Tibial nerve (tissue), 4 donors: ENCODE measurements around the gene PLXNB1.

Experiments used
- EP300 ChIP-seq, 2 donors: sonication (generic); formaldehyde crosslinking; IDR thresholded peaks; one replicate each; pipeline ENCODE4 v1.6.1; 2017; ENCODE audit warnings: antibody characterized with exemption in 2 of 2, mild to moderate bottlenecking in 1 of 2
- POLR2A ChIP-seq, 2 donors: fragments of 450-650 bp; IDR thresholded peaks; one replicate each; pipeline ENCODE4 v1.6.1; 2017; ENCODE audit warnings: antibody characterized with exemption in 2 of 2, mild to moderate bottlenecking in 2 of 2, moderate library complexity in 2 of 2
- TF ChIP-seq, protein P1 (sequence below), 5 experiments: fragments of 200-600 bp in 3 of 5; fragments of 450-650 bp in 2 of 5; sonication (generic) in 3 of 5; IDR thresholded peaks; one replicate each; pipeline ENCODE4 v1.5.1; 2016 to 2019; ENCODE audit warnings: antibody characterized with exemption in 5 of 5, mild to moderate bottlenecking in 3 of 5, moderate library complexity in 2 of 5

DNA sequence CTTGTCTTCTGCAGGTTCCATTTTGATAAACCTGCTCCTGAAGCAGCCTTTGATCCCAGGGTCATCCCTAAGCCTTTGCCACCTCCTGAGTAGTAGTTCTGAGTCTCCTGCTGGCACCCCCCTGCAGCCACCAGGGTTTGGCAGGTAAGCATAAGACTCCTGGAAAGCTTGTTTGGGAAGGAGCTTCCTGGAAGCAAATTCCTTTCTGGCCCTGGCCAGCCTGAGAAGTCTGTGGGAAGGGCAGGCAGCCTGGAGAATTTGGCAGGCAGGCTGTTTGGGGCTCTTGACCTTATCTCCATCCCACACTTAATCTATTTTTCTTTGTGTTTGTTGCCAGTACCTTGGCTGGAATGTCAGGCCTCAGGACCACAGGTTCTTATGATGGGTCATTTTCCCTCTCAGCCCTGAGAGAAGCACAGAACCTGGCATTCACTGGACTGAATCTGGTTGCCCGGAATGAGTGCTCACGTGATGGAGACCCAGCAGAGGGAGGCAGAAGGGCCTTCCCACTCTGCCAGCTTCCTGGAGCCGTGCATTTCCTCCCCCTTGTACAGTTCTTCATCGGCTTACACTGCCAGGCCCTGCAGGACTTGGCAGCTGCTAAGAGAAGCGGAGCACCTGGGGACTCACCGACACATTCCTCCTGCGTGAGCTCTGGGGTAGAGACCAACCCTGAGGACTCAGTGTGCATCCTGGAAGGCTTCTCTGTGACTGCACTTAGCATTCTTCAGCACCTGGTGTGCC lies 30.1 kb upstream of the PLXNB1 start:
- no peak for TF ChIP-seq POLR2A (IDR thresholded peaks at IDR 0.05)
- TF ChIP-seq, protein P1, sequence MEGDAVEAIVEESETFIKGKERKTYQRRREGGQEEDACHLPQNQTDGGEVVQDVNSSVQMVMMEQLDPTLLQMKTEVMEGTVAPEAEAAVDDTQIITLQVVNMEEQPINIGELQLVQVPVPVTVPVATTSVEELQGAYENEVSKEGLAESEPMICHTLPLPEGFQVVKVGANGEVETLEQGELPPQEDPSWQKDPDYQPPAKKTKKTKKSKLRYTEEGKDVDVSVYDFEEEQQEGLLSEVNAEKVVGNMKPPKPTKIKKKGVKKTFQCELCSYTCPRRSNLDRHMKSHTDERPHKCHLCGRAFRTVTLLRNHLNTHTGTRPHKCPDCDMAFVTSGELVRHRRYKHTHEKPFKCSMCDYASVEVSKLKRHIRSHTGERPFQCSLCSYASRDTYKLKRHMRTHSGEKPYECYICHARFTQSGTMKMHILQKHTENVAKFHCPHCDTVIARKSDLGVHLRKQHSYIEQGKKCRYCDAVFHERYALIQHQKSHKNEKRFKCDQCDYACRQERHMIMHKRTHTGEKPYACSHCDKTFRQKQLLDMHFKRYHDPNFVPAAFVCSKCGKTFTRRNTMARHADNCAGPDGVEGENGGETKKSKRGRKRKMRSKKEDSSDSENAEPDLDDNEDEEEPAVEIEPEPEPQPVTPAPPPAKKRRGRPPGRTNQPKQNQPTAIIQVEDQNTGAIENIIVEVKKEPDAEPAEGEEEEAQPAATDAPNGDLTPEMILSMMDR (IDR thresholded peaks at IDR 0.05) = no peak
- TF ChIP-seq EP300 (IDR thresholded peaks at IDR 0.05) = no peak
